GM19240 (cell line): Measurements from ENCODE around the gene GNG7.
"Not testable (repeated sequence)": the region's sequence is repeated elsewhere in the genome, so short reads cannot be mapped to it uniquely, and the experiment has no call there.

Experiments
- DNase-seq: peaks from one replicate; pipeline ENCODE4 v3.0.0; 2011; ENCODE audit warnings: low spot score; ENCODE audit not compliant: insufficient read length

Gene GNG7

DNA sequence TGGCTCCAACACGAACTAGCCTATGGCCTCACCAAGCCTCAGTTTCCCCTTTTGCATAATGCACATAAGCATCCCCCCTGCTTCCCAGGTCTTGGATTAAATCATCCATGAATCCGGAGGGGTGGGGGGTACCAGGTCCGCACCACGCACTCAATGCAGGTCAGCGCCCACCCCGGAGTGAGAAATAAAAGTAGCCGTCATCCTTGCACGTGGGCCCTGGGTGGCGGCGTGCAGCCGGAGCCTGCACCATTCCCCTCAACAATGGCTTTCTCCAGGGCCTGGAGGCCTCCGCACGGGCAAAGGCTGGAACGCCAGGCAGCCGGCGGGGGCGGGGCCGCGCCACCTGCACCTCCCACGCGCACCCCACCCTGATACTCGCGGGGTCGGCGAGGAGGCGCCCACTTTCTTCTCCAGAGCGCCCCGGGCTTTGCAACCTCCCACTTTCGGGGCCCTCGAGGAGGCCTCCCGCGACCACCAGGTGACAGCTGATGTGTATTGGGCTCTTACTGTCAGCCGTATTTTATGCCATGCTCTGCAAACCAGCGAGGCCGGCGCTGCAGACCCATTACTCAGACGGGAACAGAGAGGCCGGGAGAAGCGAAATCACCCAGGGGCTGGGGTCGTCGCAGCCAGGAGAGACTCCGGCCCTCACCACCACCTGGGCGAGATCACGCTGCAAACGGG lies 227.3 kb downstream of the GNG7 start:
- no peak for DNase-seq

DNA sequence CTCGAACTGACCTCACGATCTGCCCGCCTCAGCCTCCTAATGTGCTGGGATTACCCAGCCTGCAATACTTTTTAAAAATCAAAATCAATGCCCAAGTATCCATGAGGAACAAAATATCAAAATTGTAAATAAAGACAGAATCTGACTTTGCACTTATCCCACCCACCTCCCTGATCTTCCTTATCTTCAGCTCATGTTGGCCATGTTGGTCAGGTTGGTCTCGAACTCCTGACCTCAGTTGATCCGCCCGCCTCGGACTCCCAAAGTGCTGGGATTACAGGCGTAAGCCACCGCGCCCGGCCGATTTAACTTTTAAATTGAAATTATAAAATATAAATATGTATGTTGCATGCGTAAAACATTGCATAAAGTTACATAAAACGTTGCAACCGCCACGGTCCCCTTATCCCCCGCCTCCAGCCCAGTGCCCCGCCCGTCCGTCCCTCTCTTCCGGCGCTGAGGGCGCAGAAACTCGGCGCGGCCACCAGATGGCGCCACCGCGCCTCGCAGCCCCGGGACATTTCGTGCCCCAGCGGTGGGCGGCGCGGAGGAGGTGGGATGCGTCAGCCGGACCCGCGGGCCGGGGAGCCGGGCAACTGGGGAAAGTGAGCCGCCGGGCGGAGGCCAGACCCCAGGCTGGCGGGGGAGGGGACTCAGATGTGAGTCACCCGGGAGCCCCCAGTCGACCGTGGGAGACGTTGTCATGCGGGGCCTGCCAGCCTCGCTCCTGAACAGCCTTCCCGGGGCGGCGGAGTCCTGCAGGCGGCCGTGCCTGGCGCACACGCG lies 228.1 kb downstream of the GNG7 start:
- DNase-seq = peak; percentile 78

DNA sequence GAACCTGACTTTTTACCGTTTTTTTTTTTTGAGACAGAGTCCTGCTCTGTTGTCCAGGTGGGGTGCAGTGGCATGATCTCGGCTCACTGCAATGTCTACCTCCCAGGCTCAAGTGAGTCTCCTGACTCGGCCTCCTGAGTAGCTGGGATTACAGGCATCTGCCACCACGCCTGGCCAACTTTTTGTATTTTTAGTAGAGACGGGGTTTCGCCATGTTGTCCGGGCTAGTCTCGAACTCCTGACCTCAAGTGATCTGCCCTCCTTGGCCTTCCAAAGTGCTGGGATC lies 232.6 kb downstream of the GNG7 start:
- not testable (repeated sequence) for DNase-seq

DNA sequence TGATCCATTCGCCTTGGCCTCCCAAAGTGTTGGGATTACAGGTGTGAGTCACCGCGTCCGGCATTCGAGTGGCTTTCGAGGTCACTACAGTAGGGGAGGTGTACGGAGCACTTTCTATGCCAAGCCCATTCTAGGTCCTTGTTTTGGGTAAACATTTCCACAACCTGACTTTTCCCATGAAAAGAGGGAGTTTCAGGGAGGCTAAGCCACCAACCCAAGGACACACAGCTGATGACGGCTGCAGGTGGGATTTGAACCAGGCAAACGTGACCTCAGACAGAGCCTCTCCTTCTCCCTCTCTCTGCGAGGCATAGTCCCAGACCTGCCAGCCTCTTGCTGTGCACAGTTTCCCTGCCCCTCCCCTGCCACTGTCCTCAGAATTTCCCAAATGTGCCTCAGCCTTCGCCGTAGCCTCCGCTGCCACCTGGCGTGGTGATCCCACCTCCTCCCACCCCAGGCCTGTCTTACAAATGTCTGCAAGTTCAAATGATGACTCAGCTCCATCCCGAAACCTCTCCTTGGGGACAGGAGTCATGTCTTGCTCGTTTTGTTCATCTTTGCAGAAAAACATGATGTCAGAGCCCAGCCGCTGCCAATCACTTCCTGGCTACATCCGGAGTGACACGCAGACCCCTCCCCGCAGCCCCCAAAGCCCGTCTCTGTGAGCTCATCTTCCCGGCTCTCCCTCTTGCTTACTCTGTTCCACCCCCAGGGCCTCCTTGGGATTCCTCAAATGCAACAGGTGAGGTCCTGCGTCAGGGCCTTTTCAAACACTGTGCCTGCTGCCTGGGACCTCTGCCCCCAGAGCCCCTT lies 233.2 kb downstream of the GNG7 start:
- no peak for DNase-seq

DNA sequence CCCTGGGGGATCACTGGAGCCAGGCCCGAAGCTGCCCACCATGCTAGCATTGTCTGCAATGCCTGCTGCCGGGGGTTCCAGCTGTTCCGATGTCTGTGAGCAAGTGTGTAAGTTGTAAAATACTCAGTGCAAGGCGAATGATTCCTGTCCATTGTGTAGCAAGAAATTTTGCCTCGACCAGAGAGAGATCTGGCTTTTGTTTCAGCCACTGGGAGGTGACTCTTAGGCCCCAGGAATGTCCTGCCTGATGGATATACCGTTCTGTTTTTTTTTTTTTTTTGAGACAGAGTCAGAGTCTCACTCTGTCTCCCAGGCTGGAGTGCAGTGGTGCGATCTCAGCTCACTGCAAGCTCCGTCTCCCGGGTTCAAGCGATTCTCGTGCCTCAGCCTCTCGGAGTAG lies 233.9 kb downstream of the GNG7 start:
- no peak for DNase-seq

DNA sequence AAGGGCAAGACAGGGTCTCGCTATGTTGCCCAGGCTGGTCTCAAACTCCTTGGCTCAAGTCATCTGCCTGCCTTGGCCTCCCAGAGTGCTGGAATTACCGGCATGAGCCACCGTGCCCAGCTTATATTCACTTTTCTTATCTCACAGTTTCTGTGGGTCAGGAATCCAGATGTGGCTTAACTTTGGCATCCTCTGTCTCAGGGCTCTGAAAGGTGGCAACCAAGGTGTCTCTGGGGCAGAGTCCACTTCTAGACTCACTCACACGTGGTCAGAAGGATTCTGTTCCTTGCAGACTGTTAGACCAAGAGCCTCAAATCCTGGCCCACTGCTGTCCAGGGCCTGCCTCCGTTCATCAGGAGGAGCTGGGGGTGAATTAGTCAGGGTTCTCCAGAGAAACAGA lies 238.1 kb downstream of the GNG7 start:
- DNase-seq = no peak

DNA sequence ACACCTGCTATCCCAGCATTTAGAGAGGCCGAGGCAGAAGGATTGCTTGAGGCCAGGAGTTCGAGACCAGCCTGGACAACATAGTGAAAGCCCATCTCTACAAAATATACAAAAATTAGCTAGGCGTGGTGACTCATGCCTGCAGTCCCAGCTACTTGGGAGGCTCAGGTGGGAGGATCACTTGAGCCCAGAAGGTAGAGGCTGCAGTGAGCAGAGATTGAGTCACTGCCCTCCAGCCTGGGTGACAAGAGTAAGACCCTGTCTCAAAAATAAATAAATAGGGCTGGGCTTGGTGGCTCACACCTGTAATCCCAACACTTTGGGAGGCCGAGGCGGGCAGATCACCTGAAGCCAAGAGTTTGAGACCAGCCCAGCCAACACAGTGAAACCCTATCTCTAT lies 238.8 kb downstream of the GNG7 start:
- DNase-seq = not testable (repeated sequence)

DNA sequence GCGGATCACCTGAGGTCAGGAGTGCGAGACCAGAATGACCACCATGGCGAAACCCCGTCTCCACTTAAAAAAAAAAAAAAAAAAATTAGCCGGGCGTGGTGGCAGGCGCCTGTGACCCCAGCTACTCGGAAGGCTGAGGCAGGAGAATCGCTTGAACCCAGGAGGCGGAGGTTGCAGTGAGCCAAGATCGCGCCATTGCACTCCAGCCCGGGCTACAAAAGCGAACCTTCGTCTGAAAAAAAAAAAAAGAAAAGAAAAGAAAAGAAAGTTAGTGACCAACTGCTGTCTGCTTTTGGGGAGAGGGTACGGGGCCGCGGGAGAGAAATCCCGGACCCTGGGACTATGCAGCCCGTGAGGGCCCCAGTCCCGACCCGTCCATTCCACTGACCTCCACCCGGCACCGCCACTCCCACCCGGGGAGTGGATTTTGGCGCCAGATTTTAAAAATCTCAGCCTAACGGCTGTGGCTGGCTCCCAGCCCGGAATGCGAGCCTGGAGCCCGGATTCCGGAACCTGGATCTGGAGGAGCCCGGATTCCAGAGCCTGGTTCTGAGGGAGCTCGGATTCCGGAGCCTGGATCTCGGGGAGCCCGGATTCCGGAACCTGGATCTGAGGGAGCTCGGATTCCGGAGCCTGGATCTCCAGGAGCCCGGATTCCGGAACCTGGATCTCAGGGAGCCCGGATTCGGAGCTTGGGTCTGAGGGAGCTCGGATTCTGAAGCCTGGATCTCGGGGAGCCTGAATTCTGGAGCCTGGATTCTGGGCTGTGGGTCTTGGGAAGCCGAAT lies 239.7 kb downstream of the GNG7 start:
- no peak for DNase-seq

DNA sequence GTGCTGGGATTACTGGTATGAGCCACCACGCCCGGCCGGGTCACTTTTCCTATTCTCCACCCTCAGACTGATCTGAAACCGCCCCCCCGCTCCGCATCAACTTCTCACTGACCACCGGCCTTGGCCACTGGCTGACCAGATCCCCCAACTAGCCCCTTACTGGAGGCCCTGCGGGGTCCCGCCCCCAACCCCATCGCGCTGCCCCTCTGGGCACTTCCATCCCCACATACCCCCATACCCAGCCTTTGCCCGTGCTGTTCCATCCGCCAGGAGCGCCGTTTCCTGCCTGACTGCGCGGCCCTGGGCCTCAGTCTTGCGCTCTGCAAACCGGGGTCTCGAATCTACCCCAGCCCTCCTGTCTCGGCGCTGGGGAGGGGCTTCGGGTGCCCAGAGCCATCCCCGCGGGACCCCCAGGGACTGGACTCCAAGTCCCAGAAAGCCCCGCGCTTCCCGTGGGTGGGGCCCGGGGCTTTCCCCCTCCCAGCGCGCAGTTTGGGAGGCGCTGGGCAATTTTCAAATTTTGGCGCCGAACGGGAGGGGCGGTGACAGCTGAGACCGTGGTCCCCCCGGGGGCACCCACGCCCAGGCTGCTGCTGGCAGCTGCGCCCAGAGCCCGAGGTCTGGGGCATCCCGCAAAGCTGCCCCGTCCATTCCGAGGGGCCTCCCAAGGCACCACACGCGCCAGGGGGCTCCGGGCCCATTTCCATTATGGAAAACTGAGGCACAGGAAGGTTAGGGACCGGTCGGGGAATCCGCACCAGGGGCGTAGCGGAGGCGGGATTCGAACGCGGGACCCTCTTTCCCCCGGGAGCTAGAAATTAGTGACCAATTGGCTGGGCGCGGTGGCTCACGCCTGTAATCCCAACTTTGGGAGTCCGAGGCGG lies 240.5 kb downstream of the GNG7 start:
- peak; percentile 84 for DNase-seq
